Endothelial cell of umbilical vein (primary cell): ENCODE data around the gene MRC2. TPM values are rescaled to one million over a fixed set of nuclear protein-coding genes. Genes with fewer than 3 reads are reported as not detected.

ENCODE experiments used
- BruUV-seq: library from RNA; stranded (reverse); fragments of 400-500 nt; replicated peaks from 2 replicates; lab custom pipeline; 2021; lab: Mats Ljungman, UMichigan
- CTCF ChIA-PET: fragments of 300-600, 350-600 bp; sonication (Branson Sonifier 250); formaldehyde crosslinking; loops from one replicate; lab custom pipeline; 2021; ENCODE audit warnings: antibody characterized with exemption, inconsistent platforms; lab: Charles Lee
- POLR2A ChIA-PET: fragments of 300-600, 350-600 bp; sonication (Branson Sonifier 250); formaldehyde crosslinking; loops from one replicate; lab custom pipeline; 2021; ENCODE audit warnings: antibody characterized with exemption, inconsistent platforms; lab: Charles Lee
- DNase-seq: peaks from one replicate; pipeline ENCODE4 v3.0.0-alpha.2; 2011; ENCODE audit warnings: low read depth, low spot score
- FAIRE-seq: peaks from 2 replicates; lab custom pipeline; 2011; peaks lifted over from hg19 to GRCh38; lab: Jason Lieb, UNC
- H2AFZ ChIP-seq: 2 replicates; pipeline ENCODE4 v1.6.0; 2012; ENCODE audit warnings: low read depth, low read length, control low read depth, inconsistent platforms
- H3K27ac ChIP-seq: 2 replicates; pipeline ENCODE4 v1.5.1; 2011; ENCODE audit warnings: low read depth, mild to moderate bottlenecking, control low read depth, low read length, moderate library complexity; ENCODE audit not compliant: insufficient read depth
- H3K27me3 ChIP-seq, 2 experiments: 2 replicates each; pipeline versions ENCODE4 v1.6.0 to v1.6.1; 2011; ENCODE audit warnings: low read length in 2 of 2, mixed read lengths in 1 of 2; ENCODE audit not compliant: control insufficient read depth in 2 of 2, insufficient read depth in 2 of 2
- H3K36me3 ChIP-seq, 2 experiments: 2 replicates in 1 of 2; 3 replicates in 1 of 2; pipeline ENCODE4 v1.5.1; 2011; ENCODE audit warnings: low read length in 2 of 2, mild to moderate bottlenecking in 1 of 2, moderate library complexity in 1 of 2; ENCODE audit not compliant: control insufficient read depth in 2 of 2, insufficient read depth in 2 of 2; ENCODE audit errors: extremely low read depth in 1 of 2
- H3K4me1 ChIP-seq: 3 replicates; pipeline ENCODE4 v1.5.1; 2011; ENCODE audit warnings: mild to moderate bottlenecking, low read length; ENCODE audit not compliant: control insufficient read depth, insufficient read depth; ENCODE audit errors: extremely low read depth
- H3K4me2 ChIP-seq: 2 replicates; pipeline ENCODE4 v1.6.1; 2011; ENCODE audit warnings: low read length, control low read depth, mixed read lengths; ENCODE audit not compliant: insufficient read depth
- H3K4me3 ChIP-seq, 3 experiments: fragments of 200-600 bp in 1 of 3; sonication (generic), shearing (Covaris generic) in 1 of 3; replicated peaks in 1 of 3; 2 replicates each; pipeline ENCODE4 v1.5.1; 2011 to 2016; ENCODE audit warnings: control low read depth in 3 of 3, low read length in 3 of 3, mild to moderate bottlenecking in 2 of 3, inconsistent platforms in 1 of 3, low read depth in 1 of 3, moderate library complexity in 1 of 3; ENCODE audit not compliant: insufficient read depth in 1 of 3
- H3K79me2 ChIP-seq: 2 replicates; pipeline ENCODE4 v1.6.0; 2012; ENCODE audit warnings: low read length, inconsistent platforms; ENCODE audit not compliant: control insufficient read depth, insufficient read depth
- H3K9ac ChIP-seq: replicated peaks from 2 replicates; pipeline ENCODE3; 2011; ENCODE audit warnings: low read length, control low read depth; ENCODE audit not compliant: insufficient read depth; ENCODE audit errors: extremely low read depth
- H3K9me1 ChIP-seq: replicated peaks from 3 replicates; pipeline ENCODE4 v1.6.0; 2011; ENCODE audit warnings: mild to moderate bottlenecking, low read length; ENCODE audit not compliant: control insufficient read depth, insufficient read depth; ENCODE audit errors: extremely low read depth
- H3K9me3 ChIP-seq: replicated peaks from 2 replicates; pipeline ENCODE4 v1.5.1; 2012; ENCODE audit warnings: low read length, inconsistent platforms; ENCODE audit not compliant: control insufficient read depth, insufficient read depth
- H4K20me1 ChIP-seq: replicated peaks from 2 replicates; pipeline ENCODE3; 2011; ENCODE audit warnings: mild to moderate bottlenecking, low read length; ENCODE audit not compliant: control insufficient read depth, insufficient read depth; ENCODE audit errors: extremely low read depth
- EZH2 ChIP-seq: IDR thresholded peaks from 2 replicates; pipeline ENCODE4 v1.6.1; 2012; ENCODE audit warnings: borderline replicate concordance, low read depth, mild to moderate bottlenecking, moderate library complexity, low read length, inconsistent platforms; ENCODE audit not compliant: severe bottlenecking
- FOS ChIP-seq: IDR thresholded peaks from 2 replicates; pipeline ENCODE4 v1.6.1; 2011; ENCODE audit warnings: mild to moderate bottlenecking, low read length, moderate library complexity, borderline replicate concordance; ENCODE audit not compliant: insufficient read depth
- GATA2 ChIP-seq: IDR thresholded peaks from 2 replicates; pipeline ENCODE4 v1.7.0; 2011; ENCODE audit warnings: low read depth, mild to moderate bottlenecking, moderate library complexity, mixed read lengths, low read length; ENCODE audit not compliant: insufficient read length, insufficient read depth
- JUN ChIP-seq: IDR thresholded peaks from 2 replicates; pipeline ENCODE4 v1.6.1; 2011; ENCODE audit warnings: borderline replicate concordance, low read depth; ENCODE audit not compliant: insufficient read length, insufficient read depth
- MYC ChIP-seq: IDR thresholded peaks from one replicate; pipeline ENCODE4 v1.6.1; 2011; ENCODE audit warnings: mild to moderate bottlenecking, low read depth, low read length
- POLR2A ChIP-seq: IDR thresholded peaks from 2 replicates; pipeline ENCODE4 v1.6.1; 2012; ENCODE audit warnings: low read depth, mild to moderate bottlenecking, control low read depth, low read length
- POLR2AphosphoS5 ChIP-seq: IDR thresholded peaks from 2 replicates; pipeline ENCODE4 v1.6.1; 2012; ENCODE audit warnings: low read depth, mild to moderate bottlenecking, control low read depth, low read length, moderate library complexity; ENCODE audit not compliant: insufficient read depth
- dilution Hi-C: fragments of 300-500 bp; cut with MboI; formaldehyde crosslinking; loops from one replicate; pipeline ENCODE4 v1.15.0; 2019; ENCODE audit warnings: low sequenced_read_pairs; ENCODE audit not compliant: extremely low pct_ligation_motif_present
- intact Hi-C: fragments of 100-400 bp; cut with micrococcal nuclease; formaldehyde crosslinking; loops from one replicate; pipeline ENCODE4 v1.10.0; 2022
- polyA plus RNA-seq, 4 experiments: library from polyadenylated mRNA; depleted of rRNA in 3 of 4; stranded (reverse) in 3 of 4; unstranded in 1 of 4; fragments of >200 nt; gene quantifications; 2 replicates each; pipeline versions ENCODE4 v1.2.1 to v1.2.3, GENCODE V29; 2011 to 2012; ENCODE audit warnings: missing spikeins in 1 of 4
- total RNA-seq: library from RNA; stranded (reverse); gene quantifications from 2 replicates; pipeline ENCODE4 v1.2.3, GENCODE V29; 2021
- TF ChIP-seq, protein P1 (sequence below), 2 donors: IDR thresholded peaks; 1 replicate in 1 of 2; 2 replicates in 1 of 2; pipeline ENCODE4 v1.5.1; 2011; ENCODE audit warnings: low read length in 2 of 2, mild to moderate bottlenecking in 2 of 2, moderate library complexity in 2 of 2, control low read depth in 1 of 2, inconsistent platforms in 1 of 2, low read depth in 1 of 2; ENCODE audit not compliant: insufficient read depth in 1 of 2; ENCODE audit errors: extremely low read depth in 1 of 2
- TF ChIP-seq, protein P2 (sequence below): IDR thresholded peaks from 2 replicates; pipeline ENCODE4 v1.6.1; 2011; ENCODE audit not compliant: insufficient read depth, insufficient read length

The MRC2 gene
- total and polyA plus RNA-seq, 2 donors (not counting 3 experiments of a cell fraction or from before 2014, with no cell fraction given), result 30.6 to 52.7 TPM

DNA sequence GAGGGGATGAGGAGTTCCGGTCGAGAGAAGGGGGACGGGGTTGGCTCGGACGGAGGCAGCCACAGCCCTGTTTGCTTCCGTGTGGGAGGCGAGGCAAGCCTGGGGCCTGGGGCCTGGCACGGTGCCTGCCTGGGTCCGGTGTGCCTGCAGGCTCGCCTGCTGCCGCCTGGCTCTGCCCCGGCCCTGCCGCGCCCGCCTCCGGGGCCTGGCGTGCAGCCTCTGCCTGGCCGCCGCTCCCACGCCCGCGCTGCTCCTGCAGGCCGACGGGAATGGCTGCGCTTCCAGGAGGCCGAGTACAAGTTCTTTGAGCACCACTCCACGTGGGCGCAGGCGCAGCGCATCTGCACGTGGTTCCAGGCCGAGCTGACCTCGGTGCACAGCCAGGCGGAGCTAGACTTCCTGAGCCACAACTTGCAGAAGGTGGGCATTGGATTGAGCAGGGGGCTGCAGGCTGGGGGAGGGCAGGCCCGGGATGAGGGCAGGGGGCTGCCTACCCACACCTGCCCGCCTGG, 53.1 kb downstream of the MRC2 start:
- CTCF ChIA-PET, result no interaction called here
- H3K27me3 ChIP-seq, result no peaks in the 10 kb centered on the region
- no peaks in the 10 kb centered on the region for H3K9me3 ChIP-seq
- H3K36me3 ChIP-seq, result peaks cover 0 to 2% of the 10 kb centered on the region in 2 experiments
- dilution Hi-C loops, result no loop called here
- POLR2A ChIA-PET, result no interaction called here
- no peak for DNase-seq
- BruUV-seq, result no TSS peak
- no peak overlapping the region for H2AFZ ChIP-seq
- no peak for TF ChIP-seq POLR2A
- H3K9me1 ChIP-seq, result no peaks in the 10 kb centered on the region
- no peaks in the 10 kb centered on the region for H3K79me2 ChIP-seq
- H3K27ac ChIP-seq, result no peak overlapping the region
- H4K20me1 ChIP-seq, result no peaks in the 10 kb centered on the region
- no peak overlapping the region for H3K4me3 ChIP-seq
- H3K4me2 ChIP-seq, result no peak overlapping the region
- no peak for FAIRE-seq
- intact Hi-C loops, result no loop called here
- H3K4me1 ChIP-seq, result no peaks in the 10 kb centered on the region
- no peak overlapping the region for H3K9ac ChIP-seq

DNA sequence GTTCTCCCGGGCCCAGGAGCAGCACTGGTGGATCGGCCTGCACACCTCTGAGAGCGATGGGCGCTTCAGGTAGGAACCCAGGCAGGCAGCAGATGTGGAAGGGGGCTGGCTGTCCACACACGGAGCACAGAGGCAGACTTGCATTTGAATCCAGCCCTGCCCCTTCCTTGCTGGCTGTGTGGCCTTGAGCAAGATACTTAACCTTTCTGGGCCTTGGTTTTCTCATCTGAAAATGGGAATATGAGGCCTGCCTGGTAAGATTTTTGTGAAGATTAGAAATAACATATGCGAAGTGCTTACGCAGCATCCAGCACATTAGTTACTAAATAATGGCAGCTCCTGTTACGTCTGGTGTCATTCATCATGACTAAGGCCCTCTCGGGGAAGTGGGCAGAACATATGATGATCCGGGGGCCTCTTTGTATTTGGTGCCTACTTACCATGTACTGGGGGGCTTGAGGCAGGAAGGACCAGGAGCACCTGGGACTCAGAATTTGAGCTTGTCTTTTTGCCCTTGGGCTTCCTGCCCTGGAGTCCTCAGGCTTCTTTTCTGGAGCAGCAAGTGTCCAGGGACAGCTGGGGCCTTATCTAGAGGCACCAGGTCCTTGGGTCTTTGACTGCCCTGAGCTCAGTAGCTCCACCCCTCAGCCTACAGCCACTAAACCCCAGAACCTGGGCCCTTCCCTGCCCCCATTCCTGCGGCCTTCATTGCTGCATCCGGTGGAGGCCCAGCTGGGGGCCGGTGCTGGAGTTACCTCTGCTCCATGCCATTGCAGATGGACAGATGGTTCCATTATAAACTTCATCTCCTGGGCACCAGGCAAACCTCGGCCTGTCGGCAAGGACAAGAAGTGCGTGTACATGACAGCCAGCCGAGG, 53.8 kb downstream of the MRC2 start:
- H3K4me1 ChIP-seq, result no peaks in the 10 kb centered on the region
- POLR2A ChIA-PET, result no interaction called here
- no TSS peak for BruUV-seq
- intact Hi-C loops (no loop called here), dilution Hi-C loops (no loop called here)
- no peak overlapping the region for H3K4me3 ChIP-seq
- no peak overlapping the region for H3K9ac ChIP-seq
- no peak overlapping the region for H2AFZ ChIP-seq
- H3K9me1 ChIP-seq, result no peaks in the 10 kb centered on the region
- no peak overlapping the region for H3K27ac ChIP-seq
- H3K79me2 ChIP-seq, result no peaks in the 10 kb centered on the region
- CTCF ChIA-PET, result interaction anchor here (0.6 kb wide), 1 partner anchor 9 kb away, joined by 3 read pairs; no protein-coding TSS in a partner anchor
- no peak for DNase-seq
- no peaks in the 10 kb centered on the region for H3K27me3 ChIP-seq
- peaks cover 0 to 2% of the 10 kb centered on the region in 2 experiments for H3K36me3 ChIP-seq
- FAIRE-seq, result no peak
- H4K20me1 ChIP-seq, result no peaks in the 10 kb centered on the region
- H3K9me3 ChIP-seq, result no peaks in the 10 kb centered on the region
- TF ChIP-seq POLR2AphosphoS5 (no peak), POLR2A (no peak), JUN (no peak), FOS (no peak), GATA2 (no peak), EZH2 (no peak), MYC (no peak)
- TF ChIP-seq, protein P1, sequence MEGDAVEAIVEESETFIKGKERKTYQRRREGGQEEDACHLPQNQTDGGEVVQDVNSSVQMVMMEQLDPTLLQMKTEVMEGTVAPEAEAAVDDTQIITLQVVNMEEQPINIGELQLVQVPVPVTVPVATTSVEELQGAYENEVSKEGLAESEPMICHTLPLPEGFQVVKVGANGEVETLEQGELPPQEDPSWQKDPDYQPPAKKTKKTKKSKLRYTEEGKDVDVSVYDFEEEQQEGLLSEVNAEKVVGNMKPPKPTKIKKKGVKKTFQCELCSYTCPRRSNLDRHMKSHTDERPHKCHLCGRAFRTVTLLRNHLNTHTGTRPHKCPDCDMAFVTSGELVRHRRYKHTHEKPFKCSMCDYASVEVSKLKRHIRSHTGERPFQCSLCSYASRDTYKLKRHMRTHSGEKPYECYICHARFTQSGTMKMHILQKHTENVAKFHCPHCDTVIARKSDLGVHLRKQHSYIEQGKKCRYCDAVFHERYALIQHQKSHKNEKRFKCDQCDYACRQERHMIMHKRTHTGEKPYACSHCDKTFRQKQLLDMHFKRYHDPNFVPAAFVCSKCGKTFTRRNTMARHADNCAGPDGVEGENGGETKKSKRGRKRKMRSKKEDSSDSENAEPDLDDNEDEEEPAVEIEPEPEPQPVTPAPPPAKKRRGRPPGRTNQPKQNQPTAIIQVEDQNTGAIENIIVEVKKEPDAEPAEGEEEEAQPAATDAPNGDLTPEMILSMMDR (IDR thresholded peaks at IDR 0.05; ENCODE audit: extremely low read depth in 1 of 2, insufficient read depth in 1 of 2, low read depth in 1 of 2, low read length in 2 of 2), result no peak
- TF ChIP-seq, protein P2, sequence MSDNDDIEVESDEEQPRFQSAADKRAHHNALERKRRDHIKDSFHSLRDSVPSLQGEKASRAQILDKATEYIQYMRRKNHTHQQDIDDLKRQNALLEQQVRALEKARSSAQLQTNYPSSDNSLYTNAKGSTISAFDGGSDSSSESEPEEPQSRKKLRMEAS, result no peak
- H3K4me2 ChIP-seq, result no peak overlapping the region
